Measurements from ENCODE around the gene CDRT4. TPM values are rescaled to one million over a fixed set of nuclear protein-coding genes. Genes with fewer than 3 reads are reported as not detected.

CDRT4 gene
- total and polyA plus RNA-seq, 10 of the 15 experiments (the other 5 are each of a cell fraction or from before 2014, with no cell fraction given): 0.11 to 1.3 (median 0.51) TPM; not detected in 3

DNA sequence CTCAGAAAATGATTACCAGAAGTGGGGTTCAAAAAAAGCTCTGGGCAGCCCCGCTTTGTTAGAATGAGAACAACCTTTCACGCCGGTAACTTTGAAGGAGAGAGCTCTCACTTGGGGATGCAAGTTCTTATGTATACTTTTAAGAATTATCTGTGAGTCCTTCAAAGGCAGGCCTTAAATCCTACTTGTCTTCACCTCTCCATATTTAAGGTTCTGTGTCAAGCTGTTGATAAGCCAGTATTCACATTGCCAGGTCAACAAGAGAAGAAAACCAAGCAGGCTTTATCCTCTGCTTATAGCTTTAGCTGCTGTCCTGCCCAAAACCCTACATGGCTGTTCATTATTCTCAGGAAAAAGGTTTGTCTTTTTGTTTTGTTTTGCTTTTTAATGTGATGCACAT lies 42.9 kb downstream of the CDRT4 start (continued):
- TF ChIP-seq, protein P1, sequence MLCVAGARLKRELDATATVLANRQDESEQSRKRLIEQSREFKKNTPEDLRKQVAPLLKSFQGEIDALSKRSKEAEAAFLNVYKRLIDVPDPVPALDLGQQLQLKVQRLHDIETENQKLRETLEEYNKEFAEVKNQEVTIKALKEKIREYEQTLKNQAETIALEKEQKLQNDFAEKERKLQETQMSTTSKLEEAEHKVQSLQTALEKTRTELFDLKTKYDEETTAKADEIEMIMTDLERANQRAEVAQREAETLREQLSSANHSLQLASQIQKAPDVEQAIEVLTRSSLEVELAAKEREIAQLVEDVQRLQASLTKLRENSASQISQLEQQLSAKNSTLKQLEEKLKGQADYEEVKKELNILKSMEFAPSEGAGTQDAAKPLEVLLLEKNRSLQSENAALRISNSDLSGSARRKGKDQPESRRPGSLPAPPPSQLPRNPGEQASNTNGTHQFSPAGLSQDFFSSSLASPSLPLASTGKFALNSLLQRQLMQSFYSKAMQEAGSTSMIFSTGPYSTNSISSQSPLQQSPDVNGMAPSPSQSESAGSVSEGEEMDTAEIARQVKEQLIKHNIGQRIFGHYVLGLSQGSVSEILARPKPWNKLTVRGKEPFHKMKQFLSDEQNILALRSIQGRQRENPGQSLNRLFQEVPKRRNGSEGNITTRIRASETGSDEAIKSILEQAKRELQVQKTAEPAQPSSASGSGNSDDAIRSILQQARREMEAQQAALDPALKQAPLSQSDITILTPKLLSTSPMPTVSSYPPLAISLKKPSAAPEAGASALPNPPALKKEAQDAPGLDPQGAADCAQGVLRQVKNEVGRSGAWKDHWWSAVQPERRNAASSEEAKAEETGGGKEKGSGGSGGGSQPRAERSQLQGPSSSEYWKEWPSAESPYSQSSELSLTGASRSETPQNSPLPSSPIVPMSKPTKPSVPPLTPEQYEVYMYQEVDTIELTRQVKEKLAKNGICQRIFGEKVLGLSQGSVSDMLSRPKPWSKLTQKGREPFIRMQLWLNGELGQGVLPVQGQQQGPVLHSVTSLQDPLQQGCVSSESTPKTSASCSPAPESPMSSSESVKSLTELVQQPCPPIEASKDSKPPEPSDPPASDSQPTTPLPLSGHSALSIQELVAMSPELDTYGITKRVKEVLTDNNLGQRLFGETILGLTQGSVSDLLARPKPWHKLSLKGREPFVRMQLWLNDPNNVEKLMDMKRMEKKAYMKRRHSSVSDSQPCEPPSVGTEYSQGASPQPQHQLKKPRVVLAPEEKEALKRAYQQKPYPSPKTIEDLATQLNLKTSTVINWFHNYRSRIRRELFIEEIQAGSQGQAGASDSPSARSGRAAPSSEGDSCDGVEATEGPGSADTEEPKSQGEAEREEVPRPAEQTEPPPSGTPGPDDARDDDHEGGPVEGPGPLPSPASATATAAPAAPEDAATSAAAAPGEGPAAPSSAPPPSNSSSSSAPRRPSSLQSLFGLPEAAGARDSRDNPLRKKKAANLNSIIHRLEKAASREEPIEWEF (IDR thresholded peaks at IDR 0.05; ENCODE audit: insufficient replicate concordance, low read depth, low read length): no peak
- TF ChIP-seq, protein P2, sequence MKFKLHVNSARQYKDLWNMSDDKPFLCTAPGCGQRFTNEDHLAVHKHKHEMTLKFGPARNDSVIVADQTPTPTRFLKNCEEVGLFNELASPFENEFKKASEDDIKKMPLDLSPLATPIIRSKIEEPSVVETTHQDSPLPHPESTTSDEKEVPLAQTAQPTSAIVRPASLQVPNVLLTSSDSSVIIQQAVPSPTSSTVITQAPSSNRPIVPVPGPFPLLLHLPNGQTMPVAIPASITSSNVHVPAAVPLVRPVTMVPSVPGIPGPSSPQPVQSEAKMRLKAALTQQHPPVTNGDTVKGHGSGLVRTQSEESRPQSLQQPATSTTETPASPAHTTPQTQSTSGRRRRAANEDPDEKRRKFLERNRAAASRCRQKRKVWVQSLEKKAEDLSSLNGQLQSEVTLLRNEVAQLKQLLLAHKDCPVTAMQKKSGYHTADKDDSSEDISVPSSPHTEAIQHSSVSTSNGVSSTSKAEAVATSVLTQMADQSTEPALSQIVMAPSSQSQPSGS (IDR thresholded peaks at IDR 0.05; ENCODE audit: low read length): no peak
- TF ChIP-seq TCF3 (IDR thresholded peaks at IDR 0.05; ENCODE audit: borderline replicate concordance, insufficient read depth, low read depth, low read length) (no peak), SUPT20H (IDR thresholded peaks at IDR 0.05; ENCODE audit: borderline replicate concordance, control insufficient read depth, low read depth, low read length) (no peak)
- TF ChIP-seq, protein P3, sequence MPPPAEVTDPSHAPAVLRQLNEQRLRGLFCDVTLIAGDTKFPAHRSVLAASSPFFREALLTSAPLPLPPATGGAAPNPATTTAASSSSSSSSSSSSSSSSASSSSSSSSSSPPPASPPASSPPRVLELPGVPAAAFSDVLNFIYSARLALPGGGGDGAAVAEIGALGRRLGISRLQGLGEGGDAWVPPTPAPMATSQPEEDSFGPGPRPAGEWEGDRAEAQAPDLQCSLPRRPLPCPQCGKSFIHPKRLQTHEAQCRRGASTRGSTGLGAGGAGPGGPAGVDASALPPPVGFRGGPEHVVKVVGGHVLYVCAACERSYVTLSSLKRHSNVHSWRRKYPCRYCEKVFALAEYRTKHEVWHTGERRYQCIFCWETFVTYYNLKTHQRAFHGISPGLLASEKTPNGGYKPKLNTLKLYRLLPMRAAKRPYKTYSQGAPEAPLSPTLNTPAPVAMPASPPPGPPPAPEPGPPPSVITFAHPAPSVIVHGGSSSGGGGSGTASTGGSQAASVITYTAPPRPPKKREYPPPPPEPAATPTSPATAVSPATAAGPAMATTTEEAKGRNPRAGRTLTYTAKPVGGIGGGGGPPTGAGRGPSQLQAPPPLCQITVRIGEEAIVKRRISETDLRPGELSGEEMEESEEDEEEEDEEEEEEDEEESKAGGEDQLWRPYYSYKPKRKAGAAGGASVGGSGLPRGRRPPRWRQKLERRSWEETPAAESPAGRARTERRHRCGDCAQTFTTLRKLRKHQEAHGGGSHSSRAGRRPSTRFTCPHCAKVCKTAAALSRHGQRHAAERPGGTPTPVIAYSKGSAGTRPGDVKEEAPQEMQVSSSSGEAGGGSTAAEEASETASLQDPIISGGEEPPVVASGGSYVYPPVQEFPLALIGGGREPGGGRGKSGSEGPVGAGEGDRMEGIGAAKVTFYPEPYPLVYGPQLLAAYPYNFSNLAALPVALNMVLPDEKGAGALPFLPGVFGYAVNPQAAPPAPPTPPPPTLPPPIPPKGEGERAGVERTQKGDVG (CRISPR knock-in tag; IDR thresholded peaks at IDR 0.05): no peak
